K562 (cell line): ENCODE data around the gene PDZRN3. TPM values are rescaled to one million over a fixed set of nuclear protein-coding genes. Genes with fewer than 3 reads are reported as not detected.

Experiments used
- ATAC-seq: fragments of 200-7000 bp; cut with Tn5 transposase; 3 replicates; pipeline ENCODE4 v1.9.1; 2020; ENCODE audit warnings: moderate library complexity
- BruUV-seq: library from RNA; stranded (reverse); fragments of 400-500 nt; replicated peaks from 2 replicates; lab custom pipeline; 2021; lab: Mats Ljungman, UMichigan
- CTCF ChIA-PET: fragments of 300-600 bp; formaldehyde crosslinking; extraction: SDS; loops from one replicate; lab custom pipeline; 2021; ENCODE audit warnings: low intra/inter-chr PET ratio; lab: Yijun Ruan, JAX
- POLR2A ChIA-PET: fragments of 300-600, 350-650 bp; sonication (Branson Sonifier 250); formaldehyde crosslinking; extraction: SDS; loops from one replicate; lab custom pipeline; 2021; ENCODE audit warnings: antibody characterized with exemption, inconsistent platforms; lab: Yijun Ruan, JAX
- DNase-seq, 4 experiments: peaks; one replicate each; pipeline versions ENCODE4 v3.0.0 to v3.0.0-alpha.2; 2011 to 2018; ENCODE audit warnings: low spot score in 3 of 4, mixed read lengths in 3 of 4; ENCODE audit errors: extremely low read depth in 1 of 4
- FAIRE-seq: peaks from 2 replicates; lab custom pipeline; 2011; peaks lifted over from hg19 to GRCh38; lab: Jason Lieb, UNC
- H2AFZ ChIP-seq: 2 replicates; pipeline ENCODE4 v1.6.0; 2011; ENCODE audit warnings: low read depth, low read length, control low read depth, inconsistent platforms
- H3K27ac ChIP-seq: fragments of 200-600 bp; 3 replicates; pipeline ENCODE4 v1.8.0; 2011; ENCODE audit warnings: low read depth, mild to moderate bottlenecking, control low read depth, inconsistent platforms, low read length, moderate library complexity, mixed read lengths; ENCODE audit errors: extremely low read depth
- H3K27me3 ChIP-seq, 2 experiments: fragments of 300-600 bp in 1 of 2; 2 replicates in 1 of 2; 3 replicates in 1 of 2; pipeline versions ENCODE4 v1.6.0 to v1.8.0; 2011; ENCODE audit warnings: inconsistent platforms in 2 of 2, low read length in 2 of 2, mild to moderate bottlenecking in 1 of 2, mixed read lengths in 1 of 2, moderate library complexity in 1 of 2; ENCODE audit not compliant: control insufficient read depth in 2 of 2, insufficient read depth in 2 of 2
- H3K36me3 ChIP-seq: fragments of 300-600 bp; 3 replicates; pipeline ENCODE4 v1.8.0; 2011; ENCODE audit warnings: mild to moderate bottlenecking, low read length, inconsistent platforms; ENCODE audit not compliant: control insufficient read depth, insufficient read depth
- H3K4me1 ChIP-seq, 2 experiments: fragments of 200-600 bp in 1 of 2; replicated peaks in 1 of 2; 2 replicates in 1 of 2; 3 replicates in 1 of 2; pipeline versions ENCODE4 v1.5.1 to v1.8.0; 2011; ENCODE audit warnings: inconsistent platforms in 2 of 2, low read length in 2 of 2, mild to moderate bottlenecking in 1 of 2, mixed read lengths in 1 of 2, moderate library complexity in 1 of 2; ENCODE audit not compliant: control insufficient read depth in 2 of 2, insufficient read depth in 2 of 2
- H3K4me2 ChIP-seq: 2 replicates; pipeline ENCODE4 v1.6.1; 2011; ENCODE audit warnings: low read length, control low read depth, inconsistent platforms, mixed read lengths; ENCODE audit not compliant: insufficient read depth
- H3K4me3 ChIP-seq: fragments of 200-600 bp; sonication (generic), shearing (Covaris generic); 2 replicates; pipeline ENCODE4 v1.5.1; 2016; ENCODE audit warnings: control low read depth, inconsistent platforms
- H3K79me2 ChIP-seq: fragments of 200-600 bp; 3 replicates; pipeline ENCODE4 v1.8.0; 2011; ENCODE audit warnings: low read length, inconsistent platforms; ENCODE audit not compliant: control insufficient read depth, insufficient read depth
- H3K9ac ChIP-seq, 2 experiments: 2 replicates each; pipeline versions ENCODE4 v1.6.0 to v1.6.1; 2011; ENCODE audit warnings: low read depth in 2 of 2, low read length in 2 of 2, control low read depth in 1 of 2, inconsistent platforms in 1 of 2, mild to moderate bottlenecking in 1 of 2, mixed read lengths in 1 of 2; ENCODE audit not compliant: insufficient read depth in 1 of 2
- H3K9me1 ChIP-seq: one replicate; pipeline ENCODE4 v1.6.0; 2011; ENCODE audit warnings: inconsistent platforms, mild to moderate bottlenecking, low read length, moderate library complexity; ENCODE audit not compliant: control insufficient read depth, insufficient read depth
- H3K9me3 ChIP-seq: replicated peaks from 2 replicates; pipeline ENCODE4 v1.5.1; 2011; ENCODE audit warnings: low read depth, low read length, inconsistent platforms; ENCODE audit not compliant: control insufficient read depth, insufficient read depth
- H4K20me1 ChIP-seq: replicated peaks from 2 replicates; pipeline ENCODE4 v1.6.1; 2011; ENCODE audit warnings: low read length, inconsistent platforms, mixed read lengths; ENCODE audit not compliant: control insufficient read depth, insufficient read depth
- ARID3A ChIP-seq: IDR thresholded peaks from 2 replicates; pipeline ENCODE4 v1.6.1; 2012; ENCODE audit warnings: low read depth, low read length, improper control_type of control experiment, borderline replicate concordance
- ASH1L ChIP-seq: fragments of 450-650 bp; IDR thresholded peaks from 2 replicates; pipeline ENCODE4 v1.6.1; 2018; ENCODE audit warnings: borderline replicate concordance, mild to moderate bottlenecking, low read depth; ENCODE audit not compliant: partially characterized antibody
- BMI1 ChIP-seq: fragments of 150-350 bp; IDR thresholded peaks from 2 replicates; pipeline ENCODE4 v1.6.1; 2014; ENCODE audit warnings: low read length
- BRF1 ChIP-seq: IDR thresholded peaks from 3 replicates; pipeline ENCODE4 v1.6.1; 2011; ENCODE audit warnings: borderline replicate concordance, mild to moderate bottlenecking; ENCODE audit not compliant: insufficient read length; ENCODE audit errors: extremely low read depth
- EP400 ChIP-seq: fragments of 450-650 bp; IDR thresholded peaks from 2 replicates; pipeline ENCODE4 v1.6.1; 2017; ENCODE audit warnings: antibody characterized with exemption, mild to moderate bottlenecking, moderate library complexity
- KDM4B ChIP-seq, 2 experiments: fragments of 450-650 bp in 1 of 2; sonication (generic) in 1 of 2; IDR thresholded peaks; 2 replicates each; pipeline ENCODE4 v1.6.1; 2016 to 2017; ENCODE audit warnings: borderline replicate concordance in 2 of 2, antibody characterized with exemption in 1 of 2, low read depth in 1 of 2, mild to moderate bottlenecking in 1 of 2
- POLR3A ChIP-seq: IDR thresholded peaks from 2 replicates; pipeline ENCODE4 v1.6.1; 2011; ENCODE audit warnings: borderline replicate concordance, mild to moderate bottlenecking, moderate library complexity; ENCODE audit not compliant: insufficient read length, insufficient read depth; ENCODE audit errors: extremely low read depth
- SMAD3 ChIP-seq: fragments of 450-650 bp; formaldehyde crosslinking; conservative IDR thresholded peaks from 2 replicates; pipeline ENCODE4 v1.4.0; 2020; ENCODE audit warnings: mild to moderate bottlenecking
- STAT6 ChIP-seq: sonication (generic); formaldehyde crosslinking; IDR thresholded peaks from 2 replicates; pipeline ENCODE4 v1.8.1; 2023; ENCODE audit warnings: mild to moderate bottlenecking, missing genetic modification reagents
- THRA ChIP-seq: fragments of 450-650 bp; IDR thresholded peaks from 2 replicates; pipeline ENCODE4 v1.6.1; 2017; ENCODE audit warnings: mild to moderate bottlenecking, moderate library complexity
- ZNF347 ChIP-seq: fragments of 450-650 bp; formaldehyde crosslinking; IDR thresholded peaks from 2 replicates; pipeline ENCODE4 v1.4.0; 2020; ENCODE audit warnings: low read depth, mild to moderate bottlenecking, moderate library complexity
- WGBS: fragments of 100-300 bp; shearing (Covaris generic); methylation state at CpG from one replicate; pipeline ENCODE4 v1.1.6; 2016; ENCODE audit warnings: low coverage, mixed read lengths; ENCODE audit not compliant: insufficient coverage; ENCODE audit errors: missing lambda C conversion rate; 5-methylcytosine and 5-hydroxymethylcytosine counted together
- in situ Hi-C: fragments of 300-500 bp; cut with MboI; formaldehyde crosslinking; loops from 4 replicates; pipeline ENCODE4 v1.15.0; 2018; ENCODE audit warnings: inconsistent platforms, mixed read lengths
- intact Hi-C: fragments of 100-400 bp; cut with micrococcal nuclease; formaldehyde crosslinking; loops from 2 replicates; pipeline ENCODE4 v1.14.2; 2022
- polyA plus RNA-seq, 8 experiments: library from polyadenylated mRNA; depleted of rRNA in 4 of 8; stranded (reverse) in 5 of 8; unstranded in 3 of 8; fragments of >200 nt; fragmentation: Nextera tagmentation in 2 of 8; fragmentation: Illumina TruSeq in 1 of 8; extraction: Ambion mirVana in 2 of 8; extraction: Trizol in 1 of 8; gene quantifications; 2 replicates each; pipeline versions ENCODE4 v1.2.1 to v1.2.3, GENCODE V29; 2011 to 2014; ENCODE audit warnings: inconsistent platforms in 1 of 8, missing spikeins in 1 of 8
- total RNA-seq, 7 experiments: library from RNA; depleted of rRNA in 6 of 7; stranded (reverse); fragments of >200 nt in 6 of 7; fragmentation: Illumina TruSeq in 2 of 7; extraction: Trizol in 2 of 7; gene quantifications; 2 replicates each; pipeline versions ENCODE4 v1.2.1 to v1.2.3, GENCODE V29; 2011 to 2021; ENCODE audit warnings: low replicate concordance in 1 of 7
- TF ChIP-seq, protein P1 (sequence below), 2 experiments: fragments of 450-650 bp; IDR thresholded peaks; 2 replicates each; pipeline ENCODE4 v1.6.1; 2016

The PDZRN3 gene
- total and polyA plus RNA-seq, 9 of the 15 experiments (the other 6 are each of a cell fraction or from before 2014, with no cell fraction given), result 0.16 TPM; not detected in 8

DNA sequence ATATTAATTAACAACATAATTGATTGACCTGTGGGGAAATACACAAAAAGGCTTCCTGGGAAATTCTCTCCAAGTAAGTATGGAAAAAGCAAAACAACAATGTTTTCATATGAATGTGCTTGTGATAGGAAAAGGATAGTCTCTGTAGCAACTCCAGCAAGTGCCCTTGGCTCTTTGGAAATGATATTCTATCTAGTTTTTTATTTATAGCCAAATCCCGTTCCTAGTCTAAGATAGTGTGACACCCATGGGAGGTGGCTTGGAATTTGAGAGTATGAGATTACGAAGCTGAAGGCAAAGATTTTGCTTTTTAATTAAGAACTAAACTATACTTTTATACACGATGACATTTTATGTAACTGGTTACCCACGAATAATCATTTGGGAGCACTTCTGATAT, 119.9 kb downstream of the PDZRN3 start (continued):
- no peak for TF ChIP-seq ARID3A
- TF ChIP-seq, all 486 proteins: peak for 0

DNA sequence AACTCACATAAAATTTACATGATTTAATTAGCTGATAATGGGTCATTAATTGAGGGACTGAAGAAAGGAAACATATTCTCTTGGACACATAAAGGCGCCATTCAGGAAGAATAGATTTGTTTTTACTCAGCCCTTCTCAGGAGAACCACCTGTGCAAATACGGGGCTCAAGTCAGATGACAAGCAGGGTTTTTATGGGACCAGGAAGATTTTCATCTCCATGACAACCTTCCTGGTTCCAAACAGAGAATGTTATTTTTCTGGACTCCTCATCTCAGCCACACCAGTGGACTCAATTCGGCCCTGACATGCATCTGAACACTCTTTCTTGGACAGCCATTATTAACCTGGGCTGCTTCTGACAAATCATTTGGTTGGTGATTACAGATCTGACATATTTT, 120.5 kb downstream of the PDZRN3 start:
- intact Hi-C loops, result no loop called here
- H3K36me3 ChIP-seq, result no peaks in the 10 kb centered on the region
- no peak for TF ChIP-seq POLR3A
- TF ChIP-seq ASH1L, result no peak
- no peak for TF ChIP-seq SMAD3 (CRISPR knock-in tag)
- no peak for TF ChIP-seq BMI1
- no peak for TF ChIP-seq KDM4B (IDR thresholded peaks at IDR 0.05; ENCODE audit: borderline replicate concordance in 2 of 2, low read depth in 1 of 2)
- TF ChIP-seq THRA, result no peak
- no peak for TF ChIP-seq EP400
- no peak for TF ChIP-seq STAT6 (CRISPR knock-in tag)
- TF ChIP-seq, protein P1, sequence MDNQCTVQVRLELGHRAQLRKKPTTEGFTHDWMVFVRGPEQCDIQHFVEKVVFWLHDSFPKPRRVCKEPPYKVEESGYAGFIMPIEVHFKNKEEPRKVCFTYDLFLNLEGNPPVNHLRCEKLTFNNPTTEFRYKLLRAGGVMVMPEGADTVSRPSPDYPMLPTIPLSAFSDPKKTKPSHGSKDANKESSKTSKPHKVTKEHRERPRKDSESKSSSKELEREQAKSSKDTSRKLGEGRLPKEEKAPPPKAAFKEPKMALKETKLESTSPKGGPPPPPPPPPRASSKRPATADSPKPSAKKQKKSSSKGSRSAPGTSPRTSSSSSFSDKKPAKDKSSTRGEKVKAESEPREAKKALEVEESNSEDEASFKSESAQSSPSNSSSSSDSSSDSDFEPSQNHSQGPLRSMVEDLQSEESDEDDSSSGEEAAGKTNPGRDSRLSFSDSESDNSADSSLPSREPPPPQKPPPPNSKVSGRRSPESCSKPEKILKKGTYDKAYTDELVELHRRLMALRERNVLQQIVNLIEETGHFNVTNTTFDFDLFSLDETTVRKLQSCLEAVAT (IDR thresholded peaks at IDR 0.05), result no peak
- TF ChIP-seq BRF1, result no peak
- TF ChIP-seq ZNF347 (CRISPR knock-in tag), result no peak

More for the DNA sequence above, 120.5 kb downstream of the PDZRN3 start:
- Histone ChIP-seq H3K4me3 (no peak overlapping the region), H3K79me2 (no peaks in the 10 kb centered on the region), H3K4me2 (no peak overlapping the region), H4K20me1 (no peaks in the 10 kb centered on the region), H2AFZ (no peak overlapping the region), H3K27me3 (no peaks in the 10 kb centered on the region), H3K9ac (no peak overlapping the region), H3K27ac (no peak overlapping the region), H3K4me1 (no peaks in the 10 kb centered on the region), H3K9me3 (no peaks in the 10 kb centered on the region), H3K9me1 (no peaks in the 10 kb centered on the region)
- FAIRE-seq, result no peak
- WGBS, result 0% methylated on average over 3 of the region's 3 CpGs
- in situ Hi-C loops, result loop anchor here (10.0 kb wide), 1 partner anchor 399 kb away; no protein-coding TSS in a partner anchor
- ChIA-PET POLR2A (no interaction called here), CTCF (no interaction called here)
- no peak for DNase-seq
- BruUV-seq, result no TSS peak
- ATAC-seq, result no peak
